HL-60/S4 treated with retinoic acid at 250 ng/mL for 4 days and 3 days (cell line): ENCODE measurements around the gene NFE2L3.

Experiments
- in situ Hi-C: fragments of 300-500 bp; cut with MboI; formaldehyde crosslinking; loops from 2 replicates; pipeline ENCODE4 v1.7.0; 2022; ENCODE audit warnings: low sequenced_read_pairs

The NFE2L3 gene

GRCh38 chr7:26166684-26167266 lies 14.8 kb downstream of the NFE2L3 start:
- in situ Hi-C loops = no loop called here

DNA sequence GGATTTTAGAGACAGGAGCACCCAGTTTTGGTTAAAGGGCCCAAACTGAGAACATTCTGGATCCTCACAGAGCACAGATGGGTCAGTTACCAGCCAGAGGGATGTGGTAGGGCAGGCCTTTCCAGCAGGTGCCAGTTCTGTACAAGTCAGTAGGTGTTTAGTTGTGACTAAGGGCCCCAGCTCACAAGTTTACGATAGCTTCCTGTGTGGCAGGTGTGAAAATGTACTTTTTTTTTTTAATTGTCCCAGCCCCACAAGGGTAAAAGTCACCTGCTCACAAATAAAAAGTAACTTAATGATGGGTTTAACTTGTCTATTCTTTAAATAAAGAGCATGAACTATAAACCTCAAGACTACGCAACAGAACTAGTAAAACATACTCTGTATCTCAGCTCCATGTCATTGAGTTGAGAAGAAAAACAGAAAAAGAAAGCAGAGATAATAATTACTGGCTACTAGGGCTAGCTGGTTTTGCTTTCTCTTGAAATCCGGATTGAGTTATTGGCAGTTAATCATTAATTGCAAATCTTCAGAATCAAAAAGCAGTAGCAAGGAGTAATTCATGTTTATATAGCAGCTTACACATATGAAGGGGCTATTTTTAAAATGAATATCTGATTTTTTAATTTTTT lies 15.4 kb downstream of the NFE2L3 start:
- in situ Hi-C loops = no loop called here

DNA sequence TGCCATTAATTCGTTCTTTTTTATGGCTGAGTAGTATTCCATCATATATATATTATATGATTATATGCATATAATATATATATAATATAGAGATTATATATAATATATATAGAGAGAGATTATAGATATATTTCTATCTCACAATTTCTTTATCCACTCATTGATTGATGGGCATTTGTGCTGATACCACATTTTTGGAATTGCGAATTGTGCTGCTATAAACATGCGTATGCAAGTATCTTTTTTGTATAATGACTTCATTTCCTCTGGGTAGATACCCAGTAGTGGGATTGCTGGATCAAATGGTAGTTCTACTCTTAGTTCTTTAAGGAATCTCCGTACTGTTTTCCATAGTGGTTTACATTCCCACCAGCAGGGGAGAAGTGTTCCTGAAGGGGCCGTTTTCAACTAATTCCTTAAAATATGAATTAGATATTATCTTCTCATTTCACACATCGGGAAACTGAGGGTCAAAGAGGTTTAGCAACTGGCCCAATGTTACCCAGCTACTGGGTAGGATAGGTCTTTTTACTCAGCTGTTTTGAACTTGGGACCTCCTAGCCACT lies 16.5 kb downstream of the NFE2L3 start:
- in situ Hi-C loops = no loop called here

DNA sequence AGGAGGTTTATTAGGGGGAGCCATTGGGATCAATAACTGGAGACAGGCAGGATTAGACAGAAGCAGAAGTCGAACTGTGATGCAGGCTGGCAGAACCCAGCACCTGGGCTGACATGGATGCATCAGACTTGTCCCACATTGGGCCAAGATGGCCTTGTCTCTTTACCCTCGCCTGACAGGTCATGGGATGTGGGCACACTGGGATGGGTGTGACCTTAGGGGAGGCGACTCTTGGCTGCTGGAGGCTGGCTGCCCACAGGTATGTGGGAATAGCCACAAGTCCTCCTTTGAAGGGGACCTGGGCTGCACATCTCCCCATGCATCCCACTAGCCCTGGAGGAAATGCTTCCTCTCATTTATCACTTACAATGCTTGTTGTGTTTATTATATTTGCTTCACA lies 17.3 kb downstream of the NFE2L3 start:
- in situ Hi-C loops = no loop called here

DNA sequence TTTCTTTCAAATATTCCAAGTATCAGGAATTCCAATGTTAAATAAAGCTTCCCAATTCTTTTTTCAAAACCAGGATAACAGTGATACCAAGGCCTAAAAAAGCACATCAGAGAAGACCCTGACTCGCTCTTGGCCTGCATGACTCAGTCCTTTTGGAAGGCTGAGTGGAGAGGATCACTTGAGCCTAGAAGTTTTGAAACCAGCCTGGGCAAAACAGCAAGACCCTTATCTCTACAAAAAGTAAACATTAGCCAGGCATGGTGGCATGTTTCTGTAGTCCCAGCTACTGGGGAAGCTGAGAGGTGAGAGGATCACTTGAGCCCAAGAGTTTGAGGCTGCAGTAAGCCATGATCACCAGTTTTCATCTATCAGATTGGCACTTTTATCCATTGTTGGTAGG lies 18.7 kb downstream of the NFE2L3 start:
- in situ Hi-C loops = no loop called here

DNA sequence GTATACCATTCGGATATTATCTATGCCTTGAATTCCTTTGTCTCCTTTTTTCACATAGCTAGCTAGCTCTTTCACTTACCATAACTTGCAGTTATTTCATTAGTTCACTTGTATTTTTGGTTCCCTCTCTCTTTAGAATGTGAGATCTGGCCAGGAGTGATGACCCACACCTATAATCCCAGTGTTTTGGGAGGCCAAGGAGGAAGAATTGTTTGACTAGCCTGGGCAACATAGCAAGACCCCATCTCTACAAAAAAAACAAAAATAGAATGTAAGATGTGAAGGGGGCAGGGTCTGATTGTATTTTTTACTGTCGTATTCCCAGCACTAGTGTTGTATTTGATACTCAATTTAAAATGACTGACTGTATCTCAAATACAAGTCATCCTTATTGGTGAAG lies 19.6 kb downstream of the NFE2L3 start:
- in situ Hi-C loops = no loop called here

DNA sequence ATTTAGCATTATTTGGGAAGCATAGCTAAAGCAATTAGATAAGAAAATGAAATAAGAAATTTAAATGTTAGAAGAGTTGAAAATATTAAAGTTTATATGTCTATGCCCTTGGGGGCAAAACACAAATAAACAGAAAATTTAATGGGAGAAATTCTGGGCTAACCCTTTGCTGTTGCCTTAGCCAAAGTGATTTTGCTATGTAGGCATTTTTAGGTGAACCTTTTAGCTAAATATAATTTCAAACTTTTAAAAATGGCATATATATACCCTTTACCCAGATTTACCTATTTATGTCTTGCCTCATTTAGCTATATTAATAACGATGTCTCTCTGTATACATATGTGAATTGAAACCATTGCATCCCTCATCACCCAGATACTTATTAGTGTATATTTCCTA lies 20.1 kb downstream of the NFE2L3 start:
- in situ Hi-C loops = no loop called here

- in situ Hi-C loops = loop anchor here (25.0 kb wide), 1 partner anchor 89 kb away; no protein-coding TSS in a partner anchor
These were observed 23.9 kb downstream of the NFE2L3 start for GRCh38 chr7:26175903-26176302.

- in situ Hi-C loops = loop anchor here (25.0 kb wide), 1 partner anchor 89 kb away; no protein-coding TSS in a partner anchor
These were observed 24.7 kb downstream of the NFE2L3 start for GRCh38 chr7:26176696-26177095.

GRCh38 chr7:26177269-26177668 lies 25.3 kb downstream of the NFE2L3 start:
- in situ Hi-C loops = loop anchor here (25.0 kb wide), 1 partner anchor 90 kb away; no protein-coding TSS in a partner anchor

DNA sequence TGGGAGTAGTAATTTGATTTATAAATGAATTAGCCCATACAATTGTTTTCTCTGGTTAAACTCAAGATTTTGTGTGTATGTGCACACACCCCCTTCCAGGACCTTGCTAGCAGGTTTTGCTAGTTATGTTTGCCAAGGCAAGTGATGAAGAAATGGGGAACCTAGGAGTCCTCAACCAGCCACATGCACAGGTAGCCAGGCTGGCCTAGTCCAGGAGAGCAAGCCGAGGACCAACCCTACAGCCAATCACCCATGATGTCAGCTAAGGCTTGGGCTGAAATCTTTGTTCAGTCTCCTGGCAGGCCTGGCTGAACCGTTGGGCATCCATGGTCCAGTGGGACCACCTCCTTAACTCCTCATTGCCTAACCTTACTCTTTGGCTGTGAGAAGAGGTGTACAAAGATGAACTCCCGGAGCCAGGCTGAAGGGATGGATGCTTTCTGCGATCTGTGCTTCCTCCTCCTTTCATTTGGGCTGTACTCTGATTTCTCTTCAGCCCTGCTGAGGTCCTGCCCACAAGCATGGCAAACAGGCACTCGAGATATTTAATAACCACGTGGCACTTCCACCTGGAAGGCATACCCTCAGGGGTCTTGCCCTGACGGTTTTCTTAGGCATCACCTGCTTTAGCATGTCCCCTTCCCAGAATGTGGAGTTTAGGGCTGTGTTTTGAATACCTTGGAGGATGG lies 26.4 kb downstream of the NFE2L3 start:
- in situ Hi-C loops = loop anchor here (25.0 kb wide), 1 partner anchor 91 kb away; no protein-coding TSS in a partner anchor

DNA sequence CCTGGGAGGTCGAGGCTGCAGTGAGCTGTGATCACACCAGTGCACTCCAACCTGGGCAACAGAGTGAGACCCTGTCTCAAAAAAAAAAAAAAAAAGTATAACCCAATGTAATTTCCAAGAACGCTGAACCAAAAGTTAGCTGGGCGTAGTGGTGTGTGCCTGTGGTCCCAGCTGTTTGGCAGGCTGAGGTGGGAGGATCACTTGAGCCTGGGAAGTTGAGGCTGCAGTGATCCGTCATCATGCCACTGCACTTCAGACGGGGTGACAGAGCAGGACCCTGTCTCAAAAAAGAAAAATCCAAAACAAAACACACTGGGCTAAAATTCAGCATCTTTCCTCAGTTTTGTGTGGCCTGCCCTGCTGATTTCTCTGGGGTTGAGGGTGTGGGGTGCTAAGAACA lies 27.4 kb downstream of the NFE2L3 start:
- in situ Hi-C loops = loop anchor here (25.0 kb wide), 1 partner anchor 92 kb away; no protein-coding TSS in a partner anchor

DNA sequence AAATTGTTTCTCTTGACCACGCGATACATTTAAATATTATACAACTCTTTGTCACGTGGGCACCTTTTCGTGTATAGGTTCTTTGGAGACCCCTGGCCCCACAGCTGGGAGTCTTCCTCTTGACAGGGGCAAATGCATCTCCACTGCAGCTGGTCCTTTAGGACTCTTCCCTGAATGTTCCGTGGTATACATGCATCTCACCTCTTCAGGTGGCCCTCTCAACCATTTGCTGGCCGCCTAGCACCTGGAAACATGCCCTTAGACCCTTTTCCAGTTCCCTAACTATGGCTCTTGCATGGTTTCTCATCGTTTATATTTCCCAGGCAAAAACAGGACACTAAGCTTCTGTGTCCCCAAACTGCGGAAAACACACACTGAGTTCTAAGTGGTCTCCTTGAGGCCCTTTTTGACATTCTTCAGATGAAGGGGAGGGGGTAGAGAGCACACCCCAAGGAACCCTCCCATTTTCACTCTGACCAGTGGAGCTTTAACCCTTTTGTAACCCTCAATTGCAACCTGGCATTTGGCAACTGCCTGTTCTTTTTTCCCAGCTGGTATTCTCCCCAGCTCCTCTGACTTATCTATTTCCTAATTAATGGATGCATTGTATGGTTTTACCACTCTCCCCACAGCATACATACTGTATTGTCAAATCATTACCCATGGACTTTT lies 28.0 kb downstream of the NFE2L3 start:
- in situ Hi-C loops = loop anchor here (25.0 kb wide), 1 partner anchor 93 kb away; no protein-coding TSS in a partner anchor

DNA sequence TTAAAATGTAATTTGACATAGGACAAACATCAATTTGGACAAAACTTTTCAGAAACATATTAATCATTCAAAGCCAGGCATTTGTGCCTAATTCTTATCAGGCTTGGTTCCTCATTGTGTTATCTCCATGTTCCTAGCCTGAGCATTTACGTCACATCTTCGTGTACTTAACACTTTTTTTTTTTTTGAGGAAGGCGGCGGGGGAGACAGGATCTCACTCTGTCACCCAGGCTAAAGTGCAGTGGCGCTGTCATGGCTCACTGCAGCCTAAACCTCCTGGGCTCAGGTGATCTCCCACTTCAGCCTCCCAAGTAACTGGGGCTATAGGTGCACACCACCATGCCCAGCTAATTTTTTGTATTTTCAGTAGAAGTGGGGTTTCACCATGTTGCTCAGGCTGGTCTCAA lies 28.8 kb downstream of the NFE2L3 start:
- in situ Hi-C loops = loop anchor here (25.0 kb wide), 1 partner anchor 93 kb away; no protein-coding TSS in a partner anchor

DNA sequence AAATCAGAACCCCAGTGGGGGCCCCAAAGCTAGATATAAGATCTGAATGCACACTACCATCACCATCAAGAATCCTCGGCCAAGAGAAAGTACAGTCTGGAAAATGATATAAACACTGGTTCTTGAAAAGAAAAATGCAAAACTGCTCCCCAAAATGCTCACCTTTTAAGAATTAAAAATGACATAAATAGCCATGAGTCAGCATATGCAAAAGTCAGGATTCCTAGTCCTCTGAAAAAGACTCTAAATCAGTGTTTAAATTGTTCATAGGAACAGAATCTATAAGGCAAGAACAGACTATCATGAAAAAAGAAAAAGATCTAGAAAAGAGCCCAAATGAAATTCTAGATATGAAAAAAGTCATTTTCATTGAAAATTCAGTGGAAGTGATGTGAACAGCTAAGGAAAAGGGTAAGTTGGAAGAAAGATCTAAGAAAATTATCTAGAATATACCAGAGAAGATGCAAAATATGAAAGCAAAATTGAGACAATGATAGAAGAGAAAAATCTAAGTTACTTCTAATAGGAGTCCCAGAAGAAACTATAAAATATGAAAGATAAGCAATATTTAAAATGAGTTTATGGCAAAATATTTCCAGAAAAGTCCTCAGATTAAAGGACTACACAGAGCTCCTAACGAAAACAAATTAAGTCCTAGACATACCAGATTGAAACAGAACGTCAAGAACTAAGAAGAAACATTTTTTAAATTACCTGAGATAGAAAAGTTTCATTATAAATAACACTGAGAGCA lies 29.7 kb downstream of the NFE2L3 start:
- in situ Hi-C loops = loop anchor here (25.0 kb wide), 1 partner anchor 94 kb away; no protein-coding TSS in a partner anchor

DNA sequence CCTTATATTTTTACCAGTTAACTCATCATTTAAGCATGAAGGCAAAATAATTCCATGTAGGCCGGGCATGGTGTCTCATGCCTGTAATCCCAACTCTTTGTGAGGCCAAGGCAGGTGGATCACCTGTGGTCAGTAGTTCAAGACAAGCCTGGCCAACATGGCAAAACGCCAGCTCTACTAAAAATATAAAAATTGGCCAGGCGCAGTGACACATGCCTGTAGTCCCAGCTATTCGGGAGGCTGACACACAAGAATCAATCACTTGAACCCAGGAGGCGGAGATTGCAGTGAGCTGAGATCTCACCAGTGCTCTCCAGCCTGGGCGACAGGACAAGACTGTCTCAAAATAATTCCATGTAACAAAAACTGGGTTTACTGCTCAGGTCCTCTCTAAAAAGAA lies 30.3 kb downstream of the NFE2L3 start:
- in situ Hi-C loops = loop anchor here (25.0 kb wide), 1 partner anchor 95 kb away; no protein-coding TSS in a partner anchor

DNA sequence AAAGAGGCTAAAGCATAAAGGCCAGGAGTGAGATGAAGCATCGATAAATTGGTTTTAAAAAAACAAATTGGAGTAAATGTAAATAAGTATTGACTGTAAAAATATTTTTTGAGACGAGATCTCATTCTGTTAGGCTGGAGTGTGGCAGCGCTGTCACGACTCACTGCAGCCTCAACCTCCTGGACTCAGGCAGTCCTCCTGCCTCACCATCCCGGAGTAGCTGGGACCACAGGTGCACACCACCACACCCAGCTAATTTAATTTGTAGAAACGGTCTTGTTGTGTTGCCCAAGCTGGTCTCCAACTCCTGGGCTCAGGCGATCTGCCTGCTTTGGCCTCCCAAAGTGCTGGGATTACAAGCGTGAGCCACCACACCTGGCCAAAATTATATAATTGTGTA lies 30.7 kb downstream of the NFE2L3 start:
- in situ Hi-C loops = loop anchor here (25.0 kb wide), 1 partner anchor 95 kb away; no protein-coding TSS in a partner anchor

DNA sequence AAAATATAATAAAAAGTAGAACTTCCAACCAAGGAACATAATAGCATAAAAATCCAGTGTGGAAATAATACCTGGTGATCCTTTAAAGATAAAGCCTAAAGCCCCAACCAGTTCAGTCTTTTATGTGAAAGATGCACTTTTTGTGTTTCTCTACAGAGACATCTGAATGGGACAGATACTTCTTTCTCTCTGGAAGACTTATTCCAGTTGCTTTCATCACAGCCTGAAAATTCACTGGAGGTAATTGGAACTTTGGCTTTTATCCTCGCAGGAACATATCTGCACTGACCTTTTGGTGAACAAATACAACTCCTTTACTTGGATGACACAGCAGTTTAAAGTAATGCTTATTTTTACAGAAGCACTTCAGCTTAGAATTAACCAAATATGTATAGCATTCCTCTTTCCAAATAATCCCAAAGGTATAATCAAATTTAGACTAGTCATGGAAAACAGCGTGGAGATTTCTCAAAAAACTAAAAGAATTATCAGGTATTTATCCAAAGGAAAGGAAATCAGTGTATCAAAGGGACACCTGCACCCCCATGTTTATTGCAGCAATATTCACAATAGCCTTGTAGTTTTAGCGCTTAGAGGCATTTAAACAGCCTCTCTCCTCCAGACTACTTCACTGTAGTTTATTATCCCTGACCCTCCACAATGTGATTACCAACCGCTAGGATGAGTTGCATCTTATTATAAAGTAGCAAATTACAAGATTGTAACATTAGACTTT lies 31.7 kb downstream of the NFE2L3 start:
- in situ Hi-C loops = loop anchor here (25.0 kb wide), 1 partner anchor 96 kb away; no protein-coding TSS in a partner anchor
